Measurements from ENCODE around the gene NHLRC3.
"Not testable (repeated sequence)": the region's sequence is repeated elsewhere in the genome, so short reads cannot be mapped to it uniquely, and the experiment has no call there.

DNA sequence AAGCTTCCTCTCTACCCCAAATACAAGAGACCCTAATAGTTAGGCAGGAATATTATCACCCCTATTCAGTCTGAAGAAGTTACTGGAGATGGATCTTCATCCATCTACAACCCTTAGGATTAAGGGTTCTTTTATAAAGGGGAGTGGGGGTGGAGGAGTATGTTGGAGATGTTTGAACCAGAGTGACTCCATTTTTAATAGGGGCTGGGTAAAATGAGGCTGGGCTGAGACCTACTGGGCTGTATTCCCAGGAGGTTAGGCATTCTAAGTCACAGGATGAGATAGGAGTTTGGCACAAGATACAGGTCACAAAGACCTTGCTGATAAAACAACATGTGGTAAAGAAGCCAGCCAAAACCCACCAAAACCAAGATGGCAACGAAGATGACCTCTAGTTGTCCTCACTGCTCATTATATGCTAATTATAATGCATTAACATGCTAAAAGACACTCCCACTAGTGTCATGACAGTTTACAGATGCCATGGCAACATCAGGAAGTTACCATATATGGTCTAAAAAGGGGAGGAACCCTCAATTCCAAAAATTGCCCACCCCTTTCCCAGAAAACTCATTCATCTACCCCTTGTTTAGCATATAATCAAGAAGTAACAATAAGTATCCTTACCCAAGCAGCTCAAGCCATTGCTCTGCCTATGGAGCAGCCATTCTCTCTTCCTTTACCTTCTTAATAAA, 48.1 kb downstream of the NHLRC3 start:
- TF ChIP-seq EP300 (IDR thresholded peaks at IDR 0.05); CTCF (IDR thresholded peaks at IDR 0.05); POLR2AphosphoS5 (IDR thresholded peaks at IDR 0.05); POLR2A (IDR thresholded peaks at IDR 0.05; ENCODE audit: low read depth): not testable (repeated sequence)

All from esophagus muscularis mucosa (tissue), 4 donors.